ENCODE measurements around the gene ABCC9.

GRCh38 chr12:21775133-21775820, 165.9 kb downstream of the ABCC9 start:
- TF ChIP-seq CTCF (IDR thresholded peaks at IDR 0.05) (no peak), POLR2A (IDR thresholded peaks at IDR 0.05) (no peak)

Measured in breast epithelium (tissue), 3 donors.